Peyer's patch (tissue), 4 donors: Measurements from ENCODE around the gene CHST11. TPM values are rescaled to one million over a fixed set of nuclear protein-coding genes. Genes with fewer than 3 reads are reported as not detected.

ENCODE experiments used
- DNase-seq, 3 donors: peaks; one replicate each; pipeline ENCODE4 v3.0.0-alpha.2; 2017 to 2019
- H3K27ac ChIP-seq, 4 donors: fragments of 200-600 bp; sonication (generic); one replicate each; pipeline ENCODE4 v1.5.1; 2016 to 2019
- H3K27me3 ChIP-seq, 2 donors: fragments of 200-600 bp; sonication (generic); one replicate each; pipeline ENCODE4 v1.5.1; 2019
- H3K36me3 ChIP-seq, 3 donors: fragments of 200-600 bp; sonication (generic); one replicate each; pipeline ENCODE4 v1.5.1; 2016 to 2019
- H3K4me1 ChIP-seq, 4 donors: fragments of 200-600 bp; sonication (generic); one replicate each; pipeline ENCODE4 v1.5.1; 2016 to 2019
- H3K4me3 ChIP-seq, 4 donors: fragments of 200-600 bp; sonication (generic); 1 replicate in 3 of 4; 2 replicates in 1 of 4; pipeline ENCODE4 v1.5.1; 2016 to 2019; ENCODE audit warnings: mild to moderate bottlenecking in 1 of 4
- H3K9me3 ChIP-seq, 4 donors: fragments of 200-600 bp; sonication (generic); one replicate each; pipeline ENCODE4 v1.5.1; 2016 to 2019; ENCODE audit warnings: mild to moderate bottlenecking in 1 of 4
- POLR2A ChIP-seq, 2 donors: fragments of 450-650 bp; IDR thresholded peaks; one replicate each; pipeline ENCODE4 v1.5.1; 2017; ENCODE audit warnings: antibody characterized with exemption in 2 of 2, mild to moderate bottlenecking in 2 of 2, moderate library complexity in 2 of 2
- total RNA-seq, 4 donors: library from RNA; depleted of rRNA; stranded (reverse); fragments of >200 nt; gene quantifications; one replicate each; pipeline ENCODE4 v1.1.0, GENCODE V29; 2016
- TF ChIP-seq, protein P1 (sequence below), 6 experiments: fragments of 450-650 bp in 4 of 6; fragments of 200-600 bp in 2 of 6; sonication (generic) in 1 of 6; IDR thresholded peaks; one replicate each; pipeline ENCODE4 v1.5.1; 2017 to 2019; ENCODE audit warnings: antibody characterized with exemption in 6 of 6, mild to moderate bottlenecking in 3 of 6, moderate library complexity in 1 of 6

CHST11 gene
- total RNA-seq, 4 donors from 2014 or later: 9.9 to 119 (median 15.6) TPM

DNA sequence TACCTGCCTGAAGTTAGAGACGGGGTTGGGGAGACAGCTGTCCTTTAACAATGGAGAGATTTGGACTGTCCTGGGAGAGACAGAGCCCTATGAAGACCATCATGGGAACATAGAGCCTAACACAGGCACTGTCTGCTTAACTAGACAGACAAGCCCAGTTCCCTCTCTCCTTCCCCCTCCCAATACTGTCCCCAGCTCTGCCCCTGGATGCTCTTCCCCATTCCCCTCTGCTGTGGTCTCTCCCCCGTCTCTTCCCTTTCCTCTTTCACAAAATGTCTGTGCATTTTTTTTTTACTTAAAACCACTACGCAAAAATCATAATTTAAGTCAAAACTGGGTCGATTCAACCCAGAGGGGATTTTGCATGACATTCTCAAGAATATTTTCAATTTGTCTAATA lies 232.9 kb downstream of the CHST11 start:
- no peaks in the 10 kb centered on the region for H3K9me3 ChIP-seq
- no peaks in the 10 kb centered on the region for H3K4me1 ChIP-seq
- no peak for DNase-seq
- TF ChIP-seq, protein P1, sequence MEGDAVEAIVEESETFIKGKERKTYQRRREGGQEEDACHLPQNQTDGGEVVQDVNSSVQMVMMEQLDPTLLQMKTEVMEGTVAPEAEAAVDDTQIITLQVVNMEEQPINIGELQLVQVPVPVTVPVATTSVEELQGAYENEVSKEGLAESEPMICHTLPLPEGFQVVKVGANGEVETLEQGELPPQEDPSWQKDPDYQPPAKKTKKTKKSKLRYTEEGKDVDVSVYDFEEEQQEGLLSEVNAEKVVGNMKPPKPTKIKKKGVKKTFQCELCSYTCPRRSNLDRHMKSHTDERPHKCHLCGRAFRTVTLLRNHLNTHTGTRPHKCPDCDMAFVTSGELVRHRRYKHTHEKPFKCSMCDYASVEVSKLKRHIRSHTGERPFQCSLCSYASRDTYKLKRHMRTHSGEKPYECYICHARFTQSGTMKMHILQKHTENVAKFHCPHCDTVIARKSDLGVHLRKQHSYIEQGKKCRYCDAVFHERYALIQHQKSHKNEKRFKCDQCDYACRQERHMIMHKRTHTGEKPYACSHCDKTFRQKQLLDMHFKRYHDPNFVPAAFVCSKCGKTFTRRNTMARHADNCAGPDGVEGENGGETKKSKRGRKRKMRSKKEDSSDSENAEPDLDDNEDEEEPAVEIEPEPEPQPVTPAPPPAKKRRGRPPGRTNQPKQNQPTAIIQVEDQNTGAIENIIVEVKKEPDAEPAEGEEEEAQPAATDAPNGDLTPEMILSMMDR (IDR thresholded peaks at IDR 0.05): no peak
- TF ChIP-seq POLR2A (IDR thresholded peaks at IDR 0.05): no peak
- H3K4me3 ChIP-seq: no peak overlapping the region
- H3K27me3 ChIP-seq: no peaks in the 10 kb centered on the region
- H3K36me3 ChIP-seq: no peaks in the 10 kb centered on the region
- no peak overlapping the region for H3K27ac ChIP-seq

GRCh38 chr12:104691721-104692556 lies 235.2 kb downstream of the CHST11 start:
- no peak for TF ChIP-seq POLR2A (IDR thresholded peaks at IDR 0.05)
- TF ChIP-seq, protein P1 (IDR thresholded peaks at IDR 0.05): no peak
- no peaks in the 10 kb centered on the region for H3K36me3 ChIP-seq
- H3K27me3 ChIP-seq: no peaks in the 10 kb centered on the region
- H3K4me3 ChIP-seq: no peak overlapping the region
- H3K27ac ChIP-seq: no peak overlapping the region
- no peak for DNase-seq
- no peaks in the 10 kb centered on the region for H3K9me3 ChIP-seq
- peaks cover 0 to 9% (median 0%) of the 10 kb centered on the region in 4 donors for H3K4me1 ChIP-seq

DNA sequence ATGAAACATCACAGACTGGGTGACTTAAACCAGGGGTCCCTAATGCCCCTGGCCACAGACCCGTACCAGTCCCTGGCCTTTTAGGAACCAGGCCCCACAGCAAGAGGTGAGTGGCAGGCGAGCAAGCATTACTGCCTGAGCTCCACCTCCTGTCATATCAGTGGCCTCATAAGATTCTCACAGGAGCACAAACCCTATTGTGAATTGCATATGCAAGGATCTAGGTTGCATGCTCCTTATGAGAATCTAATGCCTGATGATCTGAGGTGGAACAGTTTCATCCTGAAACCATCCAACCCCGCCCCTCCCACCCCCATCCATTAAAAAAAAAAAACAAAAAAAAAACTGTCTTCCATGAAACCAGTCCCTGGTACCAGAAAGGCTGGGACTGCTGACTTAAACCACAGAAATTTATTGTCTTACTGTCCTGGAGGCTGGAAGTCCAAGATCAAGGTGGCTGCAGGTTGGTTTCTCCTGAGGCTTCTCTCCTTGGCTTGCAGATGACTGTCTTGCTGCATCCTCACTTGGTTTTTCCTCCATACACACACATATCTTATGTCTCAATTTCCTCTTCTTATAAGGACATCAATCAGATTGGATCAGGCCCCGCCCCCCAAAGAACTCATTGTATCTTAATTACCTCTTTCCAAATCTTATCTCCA lies 235.9 kb downstream of the CHST11 start:
- H3K4me3 ChIP-seq: no peak overlapping the region
- TF ChIP-seq, protein P1 (IDR thresholded peaks at IDR 0.05): no peak
- TF ChIP-seq POLR2A (IDR thresholded peaks at IDR 0.05): no peak
- no peaks in the 10 kb centered on the region for H3K36me3 ChIP-seq
- no peaks in the 10 kb centered on the region for H3K27me3 ChIP-seq
- H3K4me1 ChIP-seq: peaks cover 0 to 9% (median 0%) of the 10 kb centered on the region in 4 donors
- H3K27ac ChIP-seq: no peak overlapping the region
- no peaks in the 10 kb centered on the region for H3K9me3 ChIP-seq
- no peak for DNase-seq

DNA sequence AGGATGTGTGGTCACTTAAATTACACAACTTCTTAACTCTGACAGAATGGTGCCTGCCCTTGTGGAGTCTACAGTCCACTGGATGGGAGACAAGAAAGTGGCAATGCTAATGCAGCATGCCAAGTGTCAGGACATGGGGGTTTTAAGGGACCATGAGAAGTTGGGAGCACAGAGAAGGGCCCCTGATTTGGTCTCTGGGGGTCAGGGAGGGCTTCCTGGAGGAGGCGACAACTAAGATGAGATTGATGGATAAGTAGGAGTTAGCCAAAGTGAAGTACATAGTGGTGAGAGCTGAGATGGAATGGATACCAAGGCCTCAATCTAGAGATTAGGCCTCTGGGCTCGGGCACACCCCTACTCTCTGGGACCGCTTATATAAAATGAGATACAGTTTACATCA lies 236.7 kb downstream of the CHST11 start:
- no peak for DNase-seq
- no peak overlapping the region for H3K4me3 ChIP-seq

DNA sequence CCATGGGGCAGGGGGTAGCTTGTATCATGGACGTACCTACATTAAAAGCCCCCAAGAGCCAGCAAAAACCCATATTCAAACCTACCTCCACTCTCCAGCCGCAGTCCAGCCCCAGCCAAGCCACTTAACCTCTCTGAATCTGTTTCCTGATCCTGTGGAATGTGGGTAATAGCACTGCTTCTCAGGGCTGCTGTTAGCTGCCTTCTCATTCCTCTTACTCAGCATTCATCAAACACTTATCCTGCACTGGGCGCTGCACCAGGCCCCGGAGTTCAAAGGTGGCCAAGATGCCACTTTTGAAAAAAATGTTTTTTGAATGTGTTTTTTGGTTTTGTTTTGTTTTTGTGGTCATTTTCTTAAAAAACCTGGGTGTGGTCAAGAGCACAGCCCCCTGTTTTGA lies 237.4 kb downstream of the CHST11 start:
- H3K36me3 ChIP-seq: no peaks in the 10 kb centered on the region
- TF ChIP-seq, protein P1 (IDR thresholded peaks at IDR 0.05): no peak
- no peak for TF ChIP-seq POLR2A (IDR thresholded peaks at IDR 0.05)
- H3K27ac ChIP-seq: no peak overlapping the region
- H3K9me3 ChIP-seq: no peaks in the 10 kb centered on the region
- no peak overlapping the region for H3K4me3 ChIP-seq
- DNase-seq: no peak
- H3K27me3 ChIP-seq: no peaks in the 10 kb centered on the region
- H3K4me1 ChIP-seq: peaks cover 0 to 9% (median 2%) of the 10 kb centered on the region in 4 donors

More for the DNA sequence above, 236.7 kb downstream of the CHST11 start:
- no peak for TF ChIP-seq POLR2A (IDR thresholded peaks at IDR 0.05)
- TF ChIP-seq, protein P1 (IDR thresholded peaks at IDR 0.05): no peak
- no peak overlapping the region for H3K27ac ChIP-seq
- H3K36me3 ChIP-seq: no peaks in the 10 kb centered on the region
- no peaks in the 10 kb centered on the region for H3K27me3 ChIP-seq
- peaks cover 0 to 9% (median 0%) of the 10 kb centered on the region in 4 donors for H3K4me1 ChIP-seq
- no peaks in the 10 kb centered on the region for H3K9me3 ChIP-seq
